Measurements from ENCODE around the gene SORCS3. TPM values are rescaled to one million over a fixed set of nuclear protein-coding genes. Genes with fewer than 3 reads are reported as not detected.

SORCS3 gene
- total and polyA plus RNA-seq, 10 of the 15 experiments (the other 5 are each of a cell fraction or from before 2014, with no cell fraction given): 0.01 to 0.04 (median 0.02) TPM; not detected in 7

DNA sequence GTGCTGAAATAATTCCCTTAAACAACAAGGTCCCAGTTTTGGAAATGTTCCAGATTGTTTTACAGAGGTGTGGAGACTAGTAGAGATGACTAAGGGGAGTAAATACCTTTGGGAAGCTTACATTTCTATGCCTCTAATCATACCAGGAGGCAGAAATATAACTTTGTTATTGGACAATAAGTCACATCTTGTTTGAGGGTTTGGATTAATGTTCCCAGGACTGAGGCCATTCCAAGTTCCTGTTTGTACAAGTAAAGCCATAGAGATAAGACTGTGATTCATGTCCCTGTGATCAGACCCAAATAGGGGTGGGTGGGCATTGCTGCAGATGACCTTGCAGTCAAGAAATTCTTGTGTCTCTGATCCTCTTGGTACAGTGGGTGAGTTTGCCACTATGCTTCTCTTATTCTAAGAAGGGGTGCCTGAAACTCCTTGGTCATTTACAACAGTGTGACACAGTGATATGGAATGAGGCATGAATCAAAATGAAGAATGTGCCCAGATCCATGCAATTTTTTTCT lies 508.3 kb downstream of the SORCS3 start:
- Histone ChIP-seq H3K36me3 (ENCODE audit: control insufficient read depth in 2 of 2, insufficient read depth in 2 of 2, low read length in 1 of 2) (no peaks in the 10 kb centered on the region), H3K9ac (ENCODE audit: control insufficient read depth, insufficient read depth, low read length) (no peak overlapping the region), H3K4me3 (no peak overlapping the region), H3K4me1 (ENCODE audit: control insufficient read depth, insufficient read depth, low read length) (no peaks in the 10 kb centered on the region), H2AFZ (ENCODE audit: control insufficient read depth, low read depth, low read length) (no peak overlapping the region), H3K4me2 (ENCODE audit: control insufficient read depth, insufficient read depth) (no peak overlapping the region), H3K9me3 (replicated peaks; ENCODE audit: control insufficient read depth, insufficient read depth, low read length) (no peaks in the 10 kb centered on the region), H3K79me2 (ENCODE audit: control insufficient read depth, insufficient read depth, low read length) (no peaks in the 10 kb centered on the region), H3K27ac (ENCODE audit: control insufficient read depth, insufficient read depth) (no peak overlapping the region), H3K27me3 (replicated peaks in 1 of 2; ENCODE audit: control insufficient read depth in 2 of 2, insufficient read depth in 2 of 2, low read length in 1 of 2) (no peaks in the 10 kb centered on the region), H4K20me1 (ENCODE audit: control insufficient read depth, insufficient read depth) (no peaks in the 10 kb centered on the region)
- BruUV-seq (replicated peaks): no TSS peak
- in situ Hi-C loops (cut with MboI) (no loop called here), intact Hi-C loops (cut with micrococcal nuclease; ENCODE audit: unreplicated experiment) (no loop called here)
- no peak for TF ChIP-seq JUND (IDR thresholded peaks at IDR 0.05; ENCODE audit: low read depth, low read length)
- TF ChIP-seq STAT3 (IDR thresholded peaks at IDR 0.05; ENCODE audit: low read depth, low read length): no peak
- no peak for TF ChIP-seq RB1 (IDR thresholded peaks at IDR 0.05; ENCODE audit: borderline replicate concordance)
- no peak for TF ChIP-seq SREBF1 (IDR thresholded peaks at IDR 0.05; ENCODE audit: low read length)
- no peak for TF ChIP-seq FOS (IDR thresholded peaks at IDR 0.05; ENCODE audit: borderline replicate concordance, extremely low read depth, insufficient read length)
- TF ChIP-seq, protein P1, sequence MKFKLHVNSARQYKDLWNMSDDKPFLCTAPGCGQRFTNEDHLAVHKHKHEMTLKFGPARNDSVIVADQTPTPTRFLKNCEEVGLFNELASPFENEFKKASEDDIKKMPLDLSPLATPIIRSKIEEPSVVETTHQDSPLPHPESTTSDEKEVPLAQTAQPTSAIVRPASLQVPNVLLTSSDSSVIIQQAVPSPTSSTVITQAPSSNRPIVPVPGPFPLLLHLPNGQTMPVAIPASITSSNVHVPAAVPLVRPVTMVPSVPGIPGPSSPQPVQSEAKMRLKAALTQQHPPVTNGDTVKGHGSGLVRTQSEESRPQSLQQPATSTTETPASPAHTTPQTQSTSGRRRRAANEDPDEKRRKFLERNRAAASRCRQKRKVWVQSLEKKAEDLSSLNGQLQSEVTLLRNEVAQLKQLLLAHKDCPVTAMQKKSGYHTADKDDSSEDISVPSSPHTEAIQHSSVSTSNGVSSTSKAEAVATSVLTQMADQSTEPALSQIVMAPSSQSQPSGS (IDR thresholded peaks at IDR 0.05; ENCODE audit: low read length): no peak
- TF ChIP-seq ZZZ3 (IDR thresholded peaks at IDR 0.05; ENCODE audit: control insufficient read depth, insufficient read length, low read depth): no peak
- ChIA-PET SMC1A (ENCODE audit: uncharacterized antibody, unreplicated experiment) (no interaction called here), POLR2A (no interaction called here), RAD21 (ENCODE audit: unreplicated experiment) (no interaction called here), CTCF (no interaction called here)
- no peak for DNase-seq (ENCODE audit: low read depth, low spot score)
- FAIRE-seq: no peak
- ATAC-seq: no peak

Data from GM12878 (cell line).